Fibroblast of lung (primary cell): ENCODE measurements around the gene ELFN1.

Experiments used
- CTCF ChIP-seq, 2 donors: IDR thresholded peaks in 1 of 2; conservative IDR thresholded peaks in 1 of 2; 1 replicate in 1 of 2; 2 replicates in 1 of 2; pipeline ENCODE4 v1.5.1; 2011 to 2012; ENCODE audit warnings: low read length in 2 of 2, control low read depth in 1 of 2, inconsistent platforms in 1 of 2, low read depth in 1 of 2, mild to moderate bottlenecking in 1 of 2
- EZH2 ChIP-seq: IDR thresholded peaks from 2 replicates; pipeline ENCODE4 v1.5.1; 2012; ENCODE audit warnings: low read length, control low read depth, mild to moderate bottlenecking; ENCODE audit errors: missing control alignments

GRCh38 chr7:1650363-1651030, 19.6 kb upstream of the ELFN1 start:
- no peak for TF ChIP-seq EZH2
- no peak for TF ChIP-seq CTCF (conservative IDR thresholded peaks at IDR 0.05 in 1 of 2, IDR thresholded peaks at IDR 0.05 in 1 of 2; ENCODE audit: low read depth in 1 of 2, low read length in 2 of 2)
